SK-N-SH treated with all-trans-retinoic acid at 6 μM for 48 hours (cell line): Measurements from ENCODE around the gene MAP1S.

ENCODE experiments used
- ISL1 ChIP-seq: fragments of 250-450 bp; sonication (Bioruptor Pico); IDR thresholded peaks from 2 replicates; pipeline ENCODE4 v2.1.2; 2022; ENCODE audit warnings: mild to moderate bottlenecking, moderate library complexity
- PATZ1 ChIP-seq: fragments of 250-450 bp; sonication (Bioruptor Pico); IDR thresholded peaks from 2 replicates; pipeline ENCODE4 v1.8.0; 2020; ENCODE audit warnings: mild to moderate bottlenecking, moderate library complexity, borderline replicate concordance
- ZNF8 ChIP-seq: fragments of 450-650 bp; formaldehyde crosslinking; IDR thresholded peaks from 2 replicates; pipeline ENCODE4 v1.5.0; 2020; ENCODE audit warnings: mild to moderate bottlenecking, moderate library complexity

- TF ChIP-seq PATZ1 (CRISPR knock-in tag), result no peak
- TF ChIP-seq ZNF8 (CRISPR knock-in tag), result no peak
- TF ChIP-seq ISL1 (CRISPR knock-in tag), result no peak
Observed at GRCh38 chr19:17767559-17767958, 48.3 kb downstream of the MAP1S start.
